Tibial nerve (tissue), 3 donors: Measurements from ENCODE around the gene CDH4.

Source experiments
- POLR2A ChIP-seq, 2 donors: fragments of 450-650 bp; IDR thresholded peaks; one replicate each; pipeline ENCODE4 v1.6.1; 2017; ENCODE audit warnings: antibody characterized with exemption in 2 of 2, mild to moderate bottlenecking in 2 of 2, moderate library complexity in 2 of 2
- TF ChIP-seq, protein P1 (sequence below), 5 experiments: fragments of 200-600 bp in 3 of 5; fragments of 450-650 bp in 2 of 5; sonication (generic) in 3 of 5; IDR thresholded peaks; one replicate each; pipeline ENCODE4 v1.5.1; 2016 to 2019; ENCODE audit warnings: antibody characterized with exemption in 5 of 5, mild to moderate bottlenecking in 3 of 5, moderate library complexity in 2 of 5

- no peak for TF ChIP-seq POLR2A (IDR thresholded peaks at IDR 0.05)
- TF ChIP-seq, protein P1, sequence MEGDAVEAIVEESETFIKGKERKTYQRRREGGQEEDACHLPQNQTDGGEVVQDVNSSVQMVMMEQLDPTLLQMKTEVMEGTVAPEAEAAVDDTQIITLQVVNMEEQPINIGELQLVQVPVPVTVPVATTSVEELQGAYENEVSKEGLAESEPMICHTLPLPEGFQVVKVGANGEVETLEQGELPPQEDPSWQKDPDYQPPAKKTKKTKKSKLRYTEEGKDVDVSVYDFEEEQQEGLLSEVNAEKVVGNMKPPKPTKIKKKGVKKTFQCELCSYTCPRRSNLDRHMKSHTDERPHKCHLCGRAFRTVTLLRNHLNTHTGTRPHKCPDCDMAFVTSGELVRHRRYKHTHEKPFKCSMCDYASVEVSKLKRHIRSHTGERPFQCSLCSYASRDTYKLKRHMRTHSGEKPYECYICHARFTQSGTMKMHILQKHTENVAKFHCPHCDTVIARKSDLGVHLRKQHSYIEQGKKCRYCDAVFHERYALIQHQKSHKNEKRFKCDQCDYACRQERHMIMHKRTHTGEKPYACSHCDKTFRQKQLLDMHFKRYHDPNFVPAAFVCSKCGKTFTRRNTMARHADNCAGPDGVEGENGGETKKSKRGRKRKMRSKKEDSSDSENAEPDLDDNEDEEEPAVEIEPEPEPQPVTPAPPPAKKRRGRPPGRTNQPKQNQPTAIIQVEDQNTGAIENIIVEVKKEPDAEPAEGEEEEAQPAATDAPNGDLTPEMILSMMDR (IDR thresholded peaks at IDR 0.05) = no peak
Measured at GRCh38 chr20:61379898-61380544, 128.0 kb downstream of the CDH4 start.
